ENCODE measurements around the gene RNF44.

The RNF44 gene

DNA sequence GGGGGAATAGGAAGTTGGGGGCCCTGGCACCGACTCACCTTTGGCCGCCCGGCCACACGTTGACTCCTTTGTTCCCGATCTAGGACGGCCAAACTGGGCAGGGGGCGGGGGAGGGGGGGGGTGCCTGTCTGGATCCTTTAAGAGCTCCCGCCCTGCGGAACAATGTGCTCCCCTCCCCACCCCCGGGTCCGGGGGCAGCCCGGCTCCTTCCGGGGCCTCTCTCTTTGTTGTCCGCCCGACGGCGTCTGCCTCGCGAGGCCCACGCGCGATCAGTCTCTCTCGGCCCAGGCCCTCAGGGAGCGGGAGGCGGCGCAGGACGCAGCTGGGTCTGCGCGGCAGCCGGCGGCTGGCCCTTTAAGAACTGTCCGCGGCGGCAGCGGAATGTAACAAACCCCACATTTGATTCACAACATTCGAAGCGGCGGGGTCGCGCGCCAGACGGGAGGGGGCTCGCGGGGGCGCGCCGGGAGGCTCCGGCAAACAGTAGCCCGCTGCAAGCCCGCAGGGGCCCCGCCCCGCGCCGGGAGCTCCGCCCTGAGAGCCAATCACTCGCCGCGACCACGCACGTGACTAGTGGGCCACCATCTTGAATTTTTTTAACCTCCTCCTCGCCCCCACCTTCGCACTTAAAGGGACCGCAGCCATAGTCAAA, at the start of gene RNF44:
RNF44 (minus strand) TSS at position 501 of the 652 bp plus-strand sequence. CDS start 4,930 bp downstream, outside the sequence.
- DNase-seq = peak; percentile 86

DNA sequence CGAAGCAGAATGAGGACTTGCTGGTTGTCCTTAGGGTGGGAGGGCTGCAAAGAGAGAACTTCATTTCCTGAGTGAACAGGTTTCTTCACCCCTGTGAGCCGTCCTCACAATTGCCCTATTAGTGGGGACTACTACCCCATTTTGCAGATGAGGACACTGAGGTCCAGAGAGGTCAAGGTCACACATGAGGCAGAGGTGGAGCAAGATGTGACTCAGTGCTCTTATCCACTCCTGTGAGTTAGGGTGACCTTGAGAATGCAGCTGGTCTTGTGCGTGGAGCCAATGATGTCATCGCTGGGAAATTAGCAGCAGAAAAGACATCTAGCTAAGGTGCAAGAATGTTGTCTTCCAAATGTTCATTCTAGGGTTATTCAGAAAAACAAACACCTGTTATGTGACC, 45.9 kb upstream of the RNF44 start:
- no peak for DNase-seq

DNA sequence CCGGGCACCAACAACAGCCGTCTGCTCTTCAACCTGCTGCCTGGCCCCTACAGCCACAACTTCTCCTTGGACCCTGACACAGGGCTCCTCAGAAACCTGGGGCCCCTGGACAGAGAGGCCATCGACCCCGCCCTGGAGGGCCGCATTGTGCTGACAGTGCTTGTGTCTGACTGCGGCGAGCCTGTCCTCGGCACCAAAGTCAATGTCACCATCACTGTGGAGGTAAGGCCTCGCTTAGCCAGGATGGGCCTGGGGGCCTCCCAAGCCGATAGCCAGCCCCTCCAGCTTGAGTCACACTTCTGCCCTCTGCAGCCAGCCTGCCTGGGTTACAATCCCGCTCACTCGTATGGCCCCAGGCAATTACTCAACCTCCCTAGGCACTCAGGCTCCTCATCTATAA, 44.2 kb upstream of the RNF44 start:
- DNase-seq = no peak

DNA sequence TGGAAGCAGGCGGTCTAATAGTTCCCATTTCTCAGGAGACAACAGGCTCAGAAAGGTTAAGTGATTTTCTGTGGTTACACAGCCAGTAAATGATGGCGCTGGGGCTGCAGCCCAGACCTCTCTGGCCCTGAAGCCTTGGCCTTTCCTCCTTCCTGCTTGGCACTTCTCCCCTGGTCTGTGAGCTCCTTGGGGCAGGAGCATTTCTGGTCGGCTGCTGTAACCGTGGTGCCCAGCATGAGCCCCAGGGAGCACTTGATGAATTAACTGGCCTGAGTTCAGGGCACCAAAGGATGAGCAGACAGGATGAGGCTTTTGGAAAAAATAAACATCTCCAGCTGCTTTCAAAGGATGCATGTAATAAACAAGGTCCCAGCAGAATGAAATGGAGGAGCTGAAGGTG, 42.1 kb upstream of the RNF44 start:
- DNase-seq = no peak

DNA sequence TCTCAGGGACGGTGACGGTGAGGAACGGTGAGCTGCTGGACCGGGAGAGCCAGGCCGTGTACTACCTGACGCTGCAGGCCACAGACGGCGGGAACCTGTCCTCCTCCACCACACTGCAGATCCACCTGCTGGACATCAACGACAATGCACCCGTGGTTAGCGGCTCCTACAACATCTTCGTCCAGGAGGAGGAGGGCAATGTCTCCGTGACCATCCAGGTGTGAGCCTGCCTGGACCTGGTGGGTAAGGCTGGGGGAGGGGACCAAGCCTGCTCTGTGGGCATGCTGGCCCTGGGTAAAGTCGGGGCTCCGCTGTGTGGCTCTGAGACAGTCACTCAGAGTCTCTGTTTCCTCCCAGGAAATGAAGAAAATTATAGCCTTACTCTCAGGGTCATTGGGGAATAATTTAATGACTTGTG, 41.2 kb upstream of the RNF44 start:
- DNase-seq = no peak

DNA sequence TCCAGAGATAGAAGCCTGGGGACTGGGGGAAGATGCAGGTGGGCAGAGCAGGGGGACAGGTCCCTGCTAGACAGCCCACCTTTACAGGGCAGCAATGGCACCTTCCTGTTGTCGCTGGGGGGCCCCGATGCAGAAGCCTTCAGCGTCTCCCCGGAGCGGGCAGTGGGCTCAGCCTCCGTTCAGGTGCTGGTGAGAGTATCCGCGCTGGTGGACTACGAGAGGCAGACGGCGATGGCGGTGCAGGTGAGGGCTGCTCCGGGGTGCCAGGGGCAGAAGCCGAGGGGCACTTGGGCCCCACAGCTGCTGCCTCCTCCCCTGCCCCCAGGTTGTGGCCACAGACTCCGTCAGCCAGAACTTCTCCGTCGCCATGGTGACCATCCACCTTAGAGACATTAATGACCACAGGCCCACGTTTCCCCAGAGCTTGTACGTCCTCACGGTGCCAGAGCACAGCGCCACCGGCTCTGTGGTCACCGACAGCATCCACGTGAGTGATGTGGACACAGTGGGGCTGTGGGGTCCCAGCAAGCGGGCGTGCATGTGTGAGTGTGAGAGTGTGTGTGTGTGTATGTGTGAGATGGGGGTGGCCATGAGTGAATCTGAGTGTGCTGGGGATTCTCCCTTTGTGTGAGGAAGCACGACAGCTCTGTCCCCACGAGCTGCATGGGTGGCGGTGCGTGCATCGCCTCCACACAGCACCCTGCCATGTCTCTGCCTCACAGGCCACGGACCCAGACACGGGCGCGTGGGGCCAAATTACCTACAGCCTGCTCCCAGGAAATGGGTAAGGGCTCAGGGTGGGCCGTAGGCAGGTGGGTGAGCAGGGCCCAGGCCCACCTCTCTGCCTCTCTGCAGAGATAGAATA, 40.3 kb upstream of the RNF44 start:
- no peak for DNase-seq

- no peak for DNase-seq
Observed at GRCh38 chr5:176575488-176576422, 38.6 kb upstream of the RNF44 start.

GRCh38 chr5:176575066-176575465, 37.9 kb upstream of the RNF44 start:
- DNase-seq = no peak

- DNase-seq = no peak
Observed at GRCh38 chr5:176574297-176574591, 37.0 kb upstream of the RNF44 start.

GRCh38 chr5:176573564-176574296, 36.5 kb upstream of the RNF44 start:
- DNase-seq = no peak

DNA sequence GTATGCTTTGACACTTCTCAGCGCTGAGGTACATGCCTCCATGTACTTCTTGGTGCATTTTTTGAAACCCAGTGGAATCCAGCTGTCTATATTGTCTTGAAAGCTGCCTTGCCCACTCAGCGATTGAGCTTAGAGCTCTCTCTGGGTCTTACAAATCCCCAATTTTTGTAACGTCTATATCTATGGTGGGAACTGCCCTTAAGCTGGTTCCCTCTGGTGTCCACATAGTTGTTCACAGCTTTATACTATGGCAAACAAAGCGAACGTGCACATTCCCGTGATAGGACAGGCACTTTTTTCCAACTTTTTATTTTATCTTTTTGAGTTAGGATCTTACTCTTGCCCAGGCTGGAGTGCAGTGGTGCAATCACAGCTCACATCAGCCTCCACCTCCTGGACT, 32.8 kb upstream of the RNF44 start:
- no peak for DNase-seq

- DNase-seq = no peak
Observed at GRCh38 chr5:176568657-176569056, 31.5 kb upstream of the RNF44 start.

- DNase-seq = no peak
Observed at GRCh38 chr5:176565760-176566288, 28.6 kb upstream of the RNF44 start.

DNA sequence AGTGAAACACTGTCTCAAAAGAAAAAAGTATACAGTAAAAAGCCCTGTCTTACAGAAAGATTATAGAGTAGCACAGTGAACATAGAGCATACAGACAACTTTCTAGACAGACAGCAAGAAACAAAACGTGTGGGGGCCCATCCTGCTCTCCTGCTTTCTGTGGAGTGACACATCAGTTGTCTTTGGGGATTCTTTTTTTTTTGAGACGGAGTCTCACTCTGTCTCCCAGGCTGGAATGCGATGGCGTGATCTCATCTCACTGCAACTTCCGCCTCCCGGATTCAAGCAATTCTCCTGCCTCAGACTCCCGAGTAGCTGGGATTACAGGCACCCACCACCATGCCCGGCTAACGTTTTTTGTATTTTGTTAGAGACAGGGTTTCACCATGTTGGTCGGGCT, 26.8 kb upstream of the RNF44 start:
- DNase-seq = no peak

- DNase-seq = no peak
Observed at GRCh38 chr5:176562189-176562588, 25.0 kb upstream of the RNF44 start.

DNA sequence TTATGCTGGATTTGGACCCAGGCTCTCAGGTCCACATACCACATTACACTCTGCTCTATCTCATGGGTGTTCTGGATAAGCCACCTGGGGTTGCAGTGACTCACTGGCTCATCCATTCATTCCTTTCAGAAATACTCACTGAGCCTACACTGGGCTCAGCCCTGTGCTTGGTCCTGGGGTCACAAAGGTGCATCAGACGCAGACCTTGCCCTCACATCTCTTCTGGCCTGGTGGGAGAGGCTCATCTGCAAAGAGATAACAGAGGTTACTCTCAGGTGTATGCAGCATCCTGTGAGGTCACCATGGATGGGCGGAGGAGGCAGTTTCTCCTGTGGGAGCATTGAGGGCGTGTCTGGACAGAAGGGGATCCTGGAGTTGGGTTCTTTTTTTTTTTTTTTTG, 24.1 kb upstream of the RNF44 start:
- DNase-seq = no peak

DNA sequence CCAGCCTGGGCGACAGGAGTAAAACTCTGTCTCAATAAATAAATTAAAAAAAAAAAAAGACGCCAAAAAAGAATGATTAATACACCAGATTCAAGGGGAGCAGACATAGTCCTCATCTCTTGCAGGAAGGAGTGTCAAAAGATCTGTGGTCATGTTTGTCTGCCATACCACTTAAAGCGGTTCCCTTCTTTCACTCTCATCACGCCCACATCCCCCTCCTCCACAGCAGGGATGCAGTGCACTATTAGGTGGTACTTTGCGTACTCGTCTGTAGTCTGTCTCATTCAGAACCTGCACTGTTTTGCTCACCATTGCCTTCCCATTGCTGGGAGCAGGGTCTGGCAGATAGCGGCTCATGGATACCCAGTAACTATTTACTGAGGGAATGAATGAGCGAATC, 23.2 kb upstream of the RNF44 start:
- no peak for DNase-seq

GRCh38 chr5:176559683-176560082, 22.5 kb upstream of the RNF44 start:
- DNase-seq = no peak

DNA sequence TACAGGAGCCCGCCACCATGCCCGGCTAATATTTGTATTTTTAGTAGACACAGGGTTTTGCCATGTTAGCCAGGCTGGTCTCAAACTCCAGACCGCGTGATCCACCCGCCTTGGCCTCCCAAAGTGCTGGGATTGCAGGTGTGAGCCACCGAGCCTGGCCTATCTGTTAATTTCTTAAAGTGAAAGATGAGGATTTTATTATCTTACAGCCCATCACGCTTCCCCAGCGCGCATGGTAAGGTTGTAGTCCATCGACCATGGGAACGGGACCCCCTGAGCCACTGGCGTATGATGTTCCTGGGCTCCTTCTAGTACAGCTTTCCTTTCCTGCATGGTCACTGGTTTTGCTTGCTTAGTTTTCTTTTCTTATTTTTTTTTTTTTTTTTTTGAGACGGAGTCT, 20.6 kb upstream of the RNF44 start:
- no peak for DNase-seq

- DNase-seq = no peak
Observed at GRCh38 chr5:176553260-176554085, 16.3 kb upstream of the RNF44 start.

DNA sequence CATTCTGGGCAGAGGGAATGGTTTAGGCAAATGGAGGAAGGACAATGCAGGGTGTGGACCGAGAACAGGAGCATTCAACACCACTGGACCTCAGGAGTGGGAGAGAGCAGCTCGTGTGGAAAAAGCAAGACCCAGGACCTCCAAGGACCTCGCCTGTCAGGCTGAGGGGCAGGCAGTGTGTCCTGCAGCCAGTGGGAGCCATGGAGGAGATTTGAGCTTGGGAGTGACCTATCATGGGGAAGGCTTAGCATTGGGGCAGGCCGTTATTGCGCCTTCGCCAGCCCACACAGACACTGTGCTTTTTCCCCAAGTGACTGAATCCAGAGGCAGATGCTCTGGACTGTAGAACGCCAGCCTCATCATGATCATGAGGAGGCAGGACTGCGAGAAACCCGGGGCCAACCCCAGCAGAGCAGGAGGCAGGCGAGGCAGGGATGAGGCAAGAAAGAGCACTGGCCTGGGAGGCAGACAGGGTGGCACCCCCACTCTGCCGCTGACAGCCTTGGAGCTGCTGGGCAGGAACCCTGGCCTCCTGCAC, 15.2 kb upstream of the RNF44 start:
- no peak for DNase-seq

All from amniotic stem cell (primary cell).